WTC11 (cell line): ENCODE data around the gene POU2F3.

Source experiments
- SP1 ChIP-seq: sonication (generic); formaldehyde crosslinking; conservative IDR thresholded peaks from 2 replicates; pipeline ENCODE4 v1.8.1; 2022; ENCODE audit warnings: missing genetic modification reagents
- TF ChIP-seq, protein P1 (sequence below): sonication (generic); formaldehyde crosslinking; IDR thresholded peaks from 2 replicates; pipeline ENCODE4 v1.8.1; 2022; ENCODE audit warnings: low read depth, mild to moderate bottlenecking, moderate library complexity, missing genetic modification reagents, borderline replicate concordance
- TF ChIP-seq, protein P2 (sequence below): fragments of 200-600 bp; IDR thresholded peaks from 2 replicates; pipeline ENCODE4 v1.8.0; 2022; ENCODE audit warnings: antibody characterized with exemption

DNA sequence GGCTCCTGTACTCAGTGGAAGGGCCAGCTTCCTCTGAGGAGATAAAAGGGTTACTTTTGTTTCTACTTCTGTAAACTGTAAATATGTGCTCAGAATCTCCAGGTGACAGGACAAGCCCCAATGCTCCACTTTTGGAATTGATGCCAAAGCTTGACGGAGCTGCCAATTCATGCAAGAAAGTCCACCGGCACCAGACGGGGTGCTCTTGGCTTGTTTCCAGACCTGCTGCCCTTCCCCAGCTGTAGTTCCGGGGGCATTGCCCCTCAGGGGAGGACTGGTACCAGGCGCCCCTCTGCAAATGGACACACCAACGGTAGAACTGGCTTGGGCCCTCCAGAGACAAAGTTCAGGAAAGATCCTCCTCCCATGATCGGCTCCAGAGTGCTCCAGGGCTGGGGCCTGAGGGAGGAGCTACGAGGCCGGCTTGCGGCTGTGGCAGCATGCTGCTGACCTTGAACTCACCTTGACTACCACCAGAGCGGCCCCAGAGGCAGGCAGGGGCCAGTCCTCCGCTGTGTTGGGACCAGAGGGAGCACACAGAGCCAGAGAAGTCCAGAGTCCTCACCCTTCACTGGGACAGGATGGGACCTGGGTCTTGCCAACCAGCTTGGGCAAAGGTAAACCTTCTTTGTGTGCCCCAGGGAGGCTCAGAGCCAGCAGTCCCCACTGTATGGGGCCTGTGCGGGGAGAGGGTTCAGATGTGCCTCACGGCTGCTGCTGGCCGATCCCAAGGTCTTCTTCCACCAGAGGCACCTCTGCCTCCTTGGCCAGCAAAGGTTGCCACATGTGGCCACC lies 46.9 kb upstream of the POU2F3 start:
- TF ChIP-seq, protein P1, sequence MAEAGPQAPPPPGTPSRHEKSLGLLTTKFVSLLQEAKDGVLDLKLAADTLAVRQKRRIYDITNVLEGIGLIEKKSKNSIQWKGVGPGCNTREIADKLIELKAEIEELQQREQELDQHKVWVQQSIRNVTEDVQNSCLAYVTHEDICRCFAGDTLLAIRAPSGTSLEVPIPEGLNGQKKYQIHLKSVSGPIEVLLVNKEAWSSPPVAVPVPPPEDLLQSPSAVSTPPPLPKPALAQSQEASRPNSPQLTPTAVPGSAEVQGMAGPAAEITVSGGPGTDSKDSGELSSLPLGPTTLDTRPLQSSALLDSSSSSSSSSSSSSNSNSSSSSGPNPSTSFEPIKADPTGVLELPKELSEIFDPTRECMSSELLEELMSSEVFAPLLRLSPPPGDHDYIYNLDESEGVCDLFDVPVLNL (CRISPR knock-in tag) = no peak
- TF ChIP-seq, protein P2, sequence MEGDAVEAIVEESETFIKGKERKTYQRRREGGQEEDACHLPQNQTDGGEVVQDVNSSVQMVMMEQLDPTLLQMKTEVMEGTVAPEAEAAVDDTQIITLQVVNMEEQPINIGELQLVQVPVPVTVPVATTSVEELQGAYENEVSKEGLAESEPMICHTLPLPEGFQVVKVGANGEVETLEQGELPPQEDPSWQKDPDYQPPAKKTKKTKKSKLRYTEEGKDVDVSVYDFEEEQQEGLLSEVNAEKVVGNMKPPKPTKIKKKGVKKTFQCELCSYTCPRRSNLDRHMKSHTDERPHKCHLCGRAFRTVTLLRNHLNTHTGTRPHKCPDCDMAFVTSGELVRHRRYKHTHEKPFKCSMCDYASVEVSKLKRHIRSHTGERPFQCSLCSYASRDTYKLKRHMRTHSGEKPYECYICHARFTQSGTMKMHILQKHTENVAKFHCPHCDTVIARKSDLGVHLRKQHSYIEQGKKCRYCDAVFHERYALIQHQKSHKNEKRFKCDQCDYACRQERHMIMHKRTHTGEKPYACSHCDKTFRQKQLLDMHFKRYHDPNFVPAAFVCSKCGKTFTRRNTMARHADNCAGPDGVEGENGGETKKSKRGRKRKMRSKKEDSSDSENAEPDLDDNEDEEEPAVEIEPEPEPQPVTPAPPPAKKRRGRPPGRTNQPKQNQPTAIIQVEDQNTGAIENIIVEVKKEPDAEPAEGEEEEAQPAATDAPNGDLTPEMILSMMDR = no peak
- TF ChIP-seq SP1 = no peak
